Stimulated activated CD8-positive, alpha-beta memory T cell treated with anti-CD3 and anti-CD28 coated beads, Interleukin-15, amount 100 ng/mL, for 24 hours (primary cell): ENCODE measurements around the gene GRID2.

ENCODE experiments used
- DNase-seq: peaks from one replicate; pipeline ENCODE4 v3.0.0-alpha.2; 2020; ENCODE audit warnings: low read depth

Gene GRID2

DNA sequence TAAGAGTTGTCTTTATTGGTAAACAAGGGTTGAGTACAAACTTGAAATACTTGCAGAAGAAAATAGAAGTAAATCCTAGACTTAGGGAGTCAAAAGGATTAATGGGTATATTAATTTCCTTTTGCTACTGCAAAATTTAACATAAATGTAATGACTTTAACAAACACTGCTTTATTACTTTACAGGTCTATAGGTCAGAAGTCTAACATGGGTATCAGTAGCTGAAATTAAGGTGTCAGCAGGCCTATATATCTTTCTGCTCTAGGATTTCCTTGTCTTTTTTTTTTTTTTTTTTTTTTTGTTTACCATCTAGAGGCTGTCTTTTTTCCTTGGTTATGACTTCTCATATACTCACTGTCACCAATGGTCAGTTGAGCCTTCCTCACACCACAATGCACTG lies 220.4 kb downstream of the GRID2 start:
- no peak for DNase-seq

DNA sequence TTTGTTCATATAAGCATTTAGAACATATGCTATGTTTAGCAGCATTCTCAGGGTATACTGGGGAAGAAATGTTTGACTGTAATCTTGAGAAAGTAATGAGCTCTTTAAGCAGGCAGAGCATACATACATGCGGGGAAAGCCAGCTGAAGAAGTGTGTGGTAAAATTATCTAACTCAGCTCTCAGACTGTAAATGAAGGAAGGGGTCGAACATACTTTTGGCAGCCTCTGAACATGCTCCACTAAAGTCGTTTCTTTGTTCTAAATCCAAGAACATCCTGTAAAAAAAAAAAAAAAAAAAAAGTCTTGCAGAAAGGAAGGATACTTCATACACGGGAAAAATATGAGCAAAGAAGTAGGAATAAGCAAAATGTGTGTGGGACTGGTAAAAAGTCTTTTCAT lies 224.8 kb downstream of the GRID2 start:
- no peak for DNase-seq

DNA sequence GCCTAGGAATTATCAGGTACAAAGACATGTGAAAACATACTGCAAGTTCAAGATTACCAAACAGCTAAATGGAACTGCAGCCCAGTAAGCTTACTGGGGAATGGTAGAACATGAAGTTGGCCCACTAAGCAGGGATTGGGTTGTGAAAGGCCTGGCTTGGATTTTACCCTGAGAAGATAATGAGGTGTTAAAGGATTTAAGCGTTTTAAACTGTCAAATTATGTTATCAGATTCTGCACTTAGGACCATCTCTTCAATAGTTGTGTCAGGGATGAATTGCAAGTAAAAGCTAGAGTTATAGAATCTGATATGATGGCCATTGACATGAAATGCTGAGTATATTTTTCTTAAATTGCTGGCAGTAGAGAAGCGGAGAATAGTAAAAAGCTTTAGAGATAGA lies 225.7 kb downstream of the GRID2 start:
- DNase-seq = no peak

DNA sequence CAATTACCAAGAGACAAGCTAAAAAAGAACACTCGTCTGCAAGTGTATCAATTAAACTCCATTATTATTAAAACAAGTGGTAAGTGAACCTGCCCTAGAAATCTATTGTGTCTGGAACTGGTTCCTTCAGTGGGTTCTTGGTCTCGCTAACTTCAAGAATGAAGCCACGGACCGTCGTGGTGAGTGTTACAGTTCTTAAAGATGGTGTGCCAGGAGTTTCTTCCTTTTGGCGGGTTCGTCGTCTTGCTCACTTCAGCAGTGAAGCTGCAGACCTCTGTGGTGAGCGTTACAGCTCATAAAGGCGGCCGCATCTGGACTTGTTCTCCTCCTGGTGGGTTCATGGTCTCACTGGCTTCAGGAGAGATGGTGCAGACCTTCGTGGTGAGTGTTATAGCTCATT lies 231.8 kb downstream of the GRID2 start:
- no peak for DNase-seq

DNA sequence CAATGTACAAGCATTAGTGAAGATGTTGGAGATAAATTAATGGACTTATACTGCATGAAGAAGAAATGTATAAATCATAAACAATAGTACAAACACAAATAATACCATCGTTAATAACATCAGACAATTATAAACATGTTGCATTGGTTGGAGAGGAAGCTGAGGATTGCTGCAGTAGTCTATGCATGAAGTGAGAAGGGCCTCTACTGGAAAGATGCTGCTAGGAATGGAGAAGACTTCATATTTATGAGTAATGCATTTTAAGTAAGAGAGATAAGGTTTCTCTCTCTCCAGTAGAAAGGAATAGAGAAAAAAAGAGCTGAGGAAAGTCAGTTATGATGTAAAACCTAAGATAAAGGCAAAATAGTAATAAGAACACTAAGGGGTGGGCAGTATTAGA lies 247.8 kb downstream of the GRID2 start:
- DNase-seq = no peak

DNA sequence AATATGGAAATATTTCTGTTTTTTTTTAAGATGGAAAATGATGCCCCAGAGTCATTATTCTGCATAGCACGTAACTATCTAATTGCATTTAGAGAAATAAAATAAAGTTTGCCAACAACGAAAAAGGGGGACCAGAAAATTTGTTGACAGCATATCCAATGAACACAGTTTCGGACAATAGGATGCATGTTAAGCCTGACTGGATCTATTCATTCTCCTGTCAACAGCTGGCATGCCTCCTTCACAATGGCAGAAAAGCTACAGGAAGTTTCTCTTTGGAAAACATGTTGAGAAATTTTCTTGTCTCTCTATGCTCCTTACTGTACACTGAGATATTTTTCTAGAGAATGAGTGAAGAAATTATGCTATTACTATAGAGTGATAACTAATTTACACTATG lies 262.5 kb downstream of the GRID2 start:
- DNase-seq = no peak

DNA sequence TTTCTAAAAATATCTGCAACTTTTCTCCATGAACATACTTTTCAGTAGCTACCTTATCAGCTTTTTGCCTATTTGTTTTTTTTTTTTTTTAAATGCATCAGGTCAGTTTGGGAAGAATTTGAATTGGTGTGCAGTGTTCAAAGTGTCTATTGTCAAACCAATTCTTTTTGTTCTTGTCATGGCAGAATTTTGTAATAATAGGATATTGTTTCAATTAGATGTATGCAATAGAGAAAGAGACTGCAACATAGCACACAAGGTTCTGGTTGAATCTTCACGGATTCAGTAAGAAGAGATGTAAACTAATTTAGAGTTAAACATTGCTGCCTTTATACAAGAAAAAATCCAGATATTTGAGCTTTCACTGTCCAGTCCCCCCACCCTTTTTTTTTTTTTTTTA lies 277.1 kb downstream of the GRID2 start:
- DNase-seq = no peak

DNA sequence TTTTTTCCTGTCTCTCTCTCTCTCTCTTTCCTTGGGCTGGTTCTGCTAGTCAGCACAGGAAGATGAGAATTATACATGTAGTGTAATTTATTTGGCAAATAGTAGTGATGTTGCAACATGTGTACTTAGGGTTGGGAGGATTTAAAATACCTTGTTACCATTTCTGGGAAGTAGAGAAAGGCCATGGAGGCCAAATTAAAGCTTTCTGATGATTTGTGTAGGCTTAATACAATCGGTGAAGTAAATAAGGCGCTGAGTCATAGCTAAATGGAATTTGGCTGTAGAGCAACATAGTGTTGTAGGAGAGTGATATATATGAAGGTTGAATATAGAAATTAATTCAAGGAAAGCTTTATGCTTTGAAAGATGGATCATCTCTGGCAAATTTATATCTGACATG lies 295.3 kb downstream of the GRID2 start:
- no peak for DNase-seq

DNA sequence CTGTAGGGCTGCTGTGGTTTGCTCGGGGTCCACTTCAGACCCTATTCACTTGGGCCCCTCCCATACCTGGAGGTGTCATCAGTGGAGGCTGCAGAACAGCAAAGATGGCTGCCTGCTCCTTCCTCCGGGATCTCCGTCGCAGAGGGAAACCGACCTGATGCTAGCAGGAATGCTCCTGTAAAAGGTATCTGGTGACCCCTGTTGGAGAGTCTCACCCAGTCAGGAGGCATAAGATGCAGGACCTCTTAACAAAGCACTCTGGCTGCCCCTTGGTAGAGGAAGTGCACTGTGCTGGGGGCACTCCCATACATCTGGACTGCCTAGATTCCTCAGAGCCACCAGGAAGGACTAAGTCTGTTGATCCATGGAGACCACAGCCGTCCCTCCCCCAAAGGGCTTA lies 296.9 kb downstream of the GRID2 start:
- no peak for DNase-seq

DNA sequence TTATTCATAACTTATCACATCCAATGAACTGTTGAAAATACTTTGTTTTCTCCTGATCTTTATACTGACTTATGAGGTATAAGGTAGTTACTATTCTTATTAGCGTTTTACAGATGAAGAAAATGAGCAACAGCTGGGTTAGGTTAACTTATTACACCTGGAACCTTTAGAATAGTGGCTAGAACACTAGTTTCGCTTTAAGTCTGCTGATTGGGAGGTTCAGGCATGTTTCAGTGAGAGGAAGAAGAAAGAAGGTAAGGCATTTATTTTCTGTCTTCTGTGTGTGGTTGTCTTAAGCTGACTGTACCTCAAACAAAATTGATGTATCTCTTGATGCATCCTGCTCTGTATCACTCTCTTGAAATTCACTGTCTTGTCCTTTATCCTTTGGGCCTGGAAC lies 302.5 kb downstream of the GRID2 start:
- no peak for DNase-seq

DNA sequence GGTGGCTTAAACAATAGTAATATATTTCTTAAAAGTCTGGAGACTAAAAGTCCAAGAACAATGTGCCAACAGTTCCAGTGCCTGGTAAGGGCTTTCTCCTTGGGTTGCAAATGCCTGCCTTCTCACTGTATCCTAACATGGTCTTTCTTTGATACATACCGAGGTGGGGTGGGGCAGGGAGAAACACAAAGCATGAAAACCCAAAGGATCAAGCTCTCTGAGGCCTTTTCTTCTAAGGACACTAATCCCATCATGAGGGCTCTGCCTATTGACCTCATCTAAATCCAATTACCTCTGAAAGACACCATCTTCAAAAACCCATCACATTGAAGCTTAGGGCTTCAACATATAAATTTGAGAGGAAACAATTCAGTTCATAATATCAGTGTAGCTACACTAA lies 311.3 kb downstream of the GRID2 start:
- no peak for DNase-seq

DNA sequence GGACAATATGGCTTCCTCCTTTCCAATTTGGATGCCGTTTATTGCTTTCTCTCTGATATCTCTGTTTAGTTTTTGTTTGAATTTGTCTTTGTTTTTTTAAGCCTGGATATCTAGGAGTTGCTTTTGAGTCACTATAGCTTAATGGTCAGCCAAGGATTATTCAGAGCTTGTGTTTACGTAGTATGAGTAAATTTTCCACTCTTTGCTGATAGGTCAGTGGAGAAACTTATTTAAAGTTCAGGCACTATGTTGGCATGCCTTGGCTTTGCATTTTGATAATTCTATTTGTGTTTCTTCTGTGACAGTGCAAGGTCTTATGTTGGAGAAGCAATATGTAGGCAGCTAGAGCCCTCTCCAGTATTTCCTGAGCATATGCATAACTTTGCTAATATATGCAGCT lies 315.2 kb downstream of the GRID2 start:
- no peak for DNase-seq

DNA sequence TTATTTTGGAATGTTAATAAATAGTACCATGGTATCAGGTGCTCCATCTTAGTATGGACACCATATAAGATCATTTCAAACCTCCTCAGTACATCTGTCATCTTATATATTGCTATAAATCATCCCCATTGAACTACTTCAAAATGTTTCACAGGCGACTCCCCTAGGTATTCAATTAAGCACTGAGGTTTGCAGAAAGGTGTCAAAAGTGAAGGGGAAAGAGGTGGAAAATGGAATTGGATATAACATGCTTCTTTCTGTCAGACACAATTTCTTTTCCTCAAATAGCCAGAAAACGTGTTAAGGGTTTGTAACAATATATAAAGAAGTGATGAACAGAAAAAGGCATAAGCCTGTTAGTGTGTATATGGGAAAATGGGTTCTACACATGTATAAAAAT lies 325.5 kb downstream of the GRID2 start:
- no peak for DNase-seq

DNA sequence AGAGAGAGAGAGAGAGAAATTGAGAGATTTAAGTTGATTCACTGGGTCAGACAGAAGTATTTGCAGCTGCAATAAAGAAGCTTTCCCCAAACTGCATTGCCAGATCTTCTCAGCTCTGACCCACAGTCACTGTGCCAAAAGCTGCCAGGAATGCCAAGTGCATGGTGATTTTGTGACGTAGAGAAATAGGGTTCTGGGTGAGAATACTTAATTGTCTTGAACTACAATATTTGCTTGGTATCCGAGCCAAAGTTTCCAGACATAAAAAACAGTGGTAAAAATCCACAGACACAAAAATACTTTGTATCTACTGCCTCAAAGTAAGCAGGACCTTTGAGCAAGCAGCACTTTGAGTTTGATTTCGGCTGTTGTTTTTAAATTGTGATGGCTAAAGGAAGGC lies 331.1 kb downstream of the GRID2 start:
- no peak for DNase-seq

DNA sequence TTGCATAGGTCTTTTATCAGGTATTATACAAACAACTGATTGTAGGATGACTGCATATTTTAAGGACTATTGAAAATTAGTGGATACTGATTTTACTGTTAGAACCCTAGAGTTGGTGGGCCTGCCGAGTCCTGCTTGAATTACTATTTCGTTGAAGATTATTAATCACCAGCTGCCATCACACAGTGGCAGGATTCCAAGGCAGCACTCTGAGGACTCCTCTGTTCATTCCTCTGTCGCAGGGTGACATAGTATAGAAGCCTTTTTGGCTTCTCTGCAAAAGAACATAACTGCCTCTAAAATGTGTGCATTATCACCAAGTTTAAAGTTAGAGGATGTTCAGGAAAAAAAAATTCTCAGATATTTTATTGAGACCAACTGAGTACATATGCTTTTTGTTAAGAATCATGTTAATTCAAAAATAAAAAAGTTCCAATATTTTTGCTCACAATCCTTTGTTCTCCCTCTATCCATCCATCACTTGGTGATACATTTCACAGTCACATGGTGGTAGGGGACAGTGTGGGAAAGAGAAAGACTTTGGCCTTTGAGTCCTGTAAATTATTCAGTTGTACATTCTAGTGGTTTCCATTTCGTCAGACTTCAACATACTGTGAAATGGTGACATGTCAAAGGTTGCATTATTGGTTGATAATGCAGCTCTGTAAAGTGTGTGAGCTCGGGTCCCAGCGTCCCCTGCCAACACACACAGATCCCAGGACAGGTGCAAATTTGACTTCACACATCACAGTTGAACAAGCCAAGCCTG lies 332.5 kb downstream of the GRID2 start:
- DNase-seq = no peak

DNA sequence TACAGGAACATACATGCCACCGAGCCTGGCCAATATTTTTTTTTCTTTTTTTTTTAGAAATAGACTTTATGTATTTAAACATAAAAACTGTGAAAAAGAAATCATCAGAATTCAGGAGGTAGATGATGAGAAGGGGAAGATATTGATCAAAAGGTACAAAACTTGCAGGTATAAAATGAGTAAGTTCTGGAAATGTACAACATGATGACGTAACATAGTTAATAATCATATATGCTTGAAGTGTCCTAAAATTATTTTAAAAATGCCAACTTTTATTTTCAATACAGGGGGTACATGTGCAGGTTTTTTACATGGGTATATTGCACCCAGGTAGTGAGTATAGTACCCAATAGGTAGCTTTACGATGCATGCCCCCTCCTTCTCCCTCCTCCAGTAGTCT lies 337.6 kb downstream of the GRID2 start:
- no peak for DNase-seq

DNA sequence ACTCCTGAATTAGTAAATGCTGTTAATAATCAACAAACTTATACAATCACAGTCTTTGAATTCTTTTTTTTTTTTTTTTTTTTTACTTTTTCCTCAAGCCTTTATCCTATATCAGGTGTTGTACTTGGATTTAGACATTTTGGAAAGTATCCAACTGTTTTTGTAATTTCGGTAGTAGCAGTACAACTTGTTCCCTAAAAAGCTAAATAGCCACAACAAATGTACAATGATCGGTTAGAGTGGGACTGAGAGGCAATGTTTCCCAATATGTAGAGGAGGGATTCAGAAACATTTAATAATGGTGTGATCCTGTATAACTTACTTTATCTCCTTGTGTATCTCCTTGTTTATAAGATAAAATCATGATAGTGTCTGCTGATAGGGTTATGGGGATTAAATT lies 343.1 kb downstream of the GRID2 start:
- DNase-seq = no peak

DNA sequence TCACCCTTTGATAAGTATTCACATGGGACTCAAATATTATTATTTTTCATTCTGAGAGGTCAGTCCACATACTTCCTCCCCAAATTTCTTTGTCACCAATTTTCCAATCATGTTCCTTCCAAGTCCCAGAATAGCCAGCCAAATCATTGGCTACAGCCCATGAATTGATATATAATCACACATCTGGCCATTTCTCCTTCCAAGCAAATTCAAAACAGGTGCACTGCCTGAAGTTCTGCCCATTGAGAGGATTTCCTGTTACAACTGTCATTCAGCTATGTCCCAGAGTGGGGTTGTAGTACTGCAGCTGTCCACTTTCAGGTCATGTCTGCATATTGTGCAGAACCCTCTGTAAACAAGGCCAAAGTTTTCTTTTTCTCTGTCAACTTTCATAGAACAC lies 347.8 kb downstream of the GRID2 start:
- DNase-seq = no peak

DNA sequence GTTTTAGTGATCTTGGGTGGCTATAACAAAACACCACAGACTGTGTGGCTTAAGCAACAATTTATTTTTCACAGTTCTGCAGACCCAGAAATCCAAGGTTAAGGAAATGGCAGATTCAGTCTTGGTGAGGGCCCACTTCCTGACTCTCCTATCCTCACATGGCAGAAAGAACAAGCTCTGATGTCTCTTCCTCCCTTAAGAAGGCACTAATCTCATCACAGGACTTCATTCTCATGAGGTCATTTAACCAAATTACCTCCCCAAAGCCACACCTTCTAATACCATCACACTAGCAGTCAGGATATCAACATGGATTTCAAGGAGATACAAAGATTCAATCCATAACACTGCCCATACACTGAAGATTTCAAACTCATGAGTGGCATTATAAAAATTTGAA lies 350.3 kb downstream of the GRID2 start:
- no peak for DNase-seq

DNA sequence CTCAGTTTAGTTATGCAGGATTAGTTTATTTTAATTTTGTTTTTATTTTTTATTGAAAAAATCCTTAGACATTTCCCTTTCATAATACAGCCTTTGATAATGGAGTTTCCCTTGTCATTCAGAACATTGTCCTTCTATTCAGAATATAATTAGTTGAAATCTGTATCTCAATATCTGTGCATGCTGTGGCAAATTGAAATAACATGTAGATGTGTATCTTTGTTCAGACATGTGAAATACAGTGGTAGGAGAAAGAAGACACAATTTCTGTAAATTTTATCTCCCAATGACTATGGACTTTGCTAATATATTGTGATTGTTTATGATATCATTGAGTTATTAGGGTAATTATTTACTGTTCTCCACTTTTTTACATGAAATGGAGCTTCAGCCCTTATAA lies 353.9 kb downstream of the GRID2 start:
- no peak for DNase-seq

DNA sequence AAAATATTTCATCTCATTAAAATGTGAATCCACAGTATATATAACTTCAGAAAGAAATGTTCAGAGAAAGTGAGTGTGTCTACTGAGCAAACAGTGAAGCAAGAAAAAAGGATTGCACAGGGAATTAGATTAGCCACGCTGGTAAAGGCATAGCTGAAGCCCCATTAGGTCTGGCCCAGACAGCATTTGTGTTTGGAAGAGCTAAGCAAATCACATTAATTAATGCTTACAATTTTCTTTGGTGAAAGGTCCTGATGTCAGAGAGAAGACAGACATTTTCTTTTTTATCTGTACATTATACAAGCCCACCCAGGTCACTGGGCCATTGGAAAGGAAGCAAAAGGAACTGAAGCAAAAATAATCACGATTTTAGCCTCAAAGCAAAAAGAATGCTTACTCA lies 354.6 kb downstream of the GRID2 start:
- no peak for DNase-seq

DNA sequence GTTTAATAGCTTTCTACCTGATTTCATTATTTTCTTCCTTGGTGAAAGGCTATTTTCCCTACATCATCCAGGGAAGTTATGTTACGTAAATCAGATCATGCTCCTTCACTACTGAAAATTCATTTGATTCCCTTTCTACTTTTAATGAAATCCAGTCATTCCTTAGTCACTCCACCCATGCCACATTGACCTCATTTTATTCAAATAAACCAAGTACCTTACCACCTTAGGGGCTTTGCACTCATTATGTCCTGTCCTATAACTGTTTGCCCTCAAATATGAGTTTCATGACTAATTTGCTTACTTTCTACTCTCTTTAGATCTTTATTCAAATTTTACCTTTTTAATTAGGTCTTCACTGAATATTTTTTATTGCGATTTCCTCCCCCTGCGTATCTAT lies 374.0 kb downstream of the GRID2 start:
- no peak for DNase-seq

DNA sequence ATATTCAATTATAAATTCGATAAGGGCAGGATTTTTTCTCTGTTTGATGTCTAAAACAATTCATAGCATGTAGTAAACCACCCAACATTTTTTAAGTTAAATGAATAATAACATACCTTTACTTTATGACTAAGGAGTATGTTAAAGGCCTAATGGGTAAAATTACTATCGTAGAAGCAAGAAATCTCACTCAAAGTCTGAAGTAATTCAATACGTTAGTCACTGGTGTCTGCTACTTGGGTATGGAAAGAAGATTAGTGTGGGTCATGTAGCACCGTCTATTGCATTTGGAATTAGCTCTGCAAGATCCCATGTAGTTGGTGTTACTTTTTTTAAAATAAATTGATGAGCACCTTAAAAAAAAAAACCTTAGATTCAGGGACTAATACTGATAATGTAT lies 374.5 kb downstream of the GRID2 start:
- DNase-seq = no peak

DNA sequence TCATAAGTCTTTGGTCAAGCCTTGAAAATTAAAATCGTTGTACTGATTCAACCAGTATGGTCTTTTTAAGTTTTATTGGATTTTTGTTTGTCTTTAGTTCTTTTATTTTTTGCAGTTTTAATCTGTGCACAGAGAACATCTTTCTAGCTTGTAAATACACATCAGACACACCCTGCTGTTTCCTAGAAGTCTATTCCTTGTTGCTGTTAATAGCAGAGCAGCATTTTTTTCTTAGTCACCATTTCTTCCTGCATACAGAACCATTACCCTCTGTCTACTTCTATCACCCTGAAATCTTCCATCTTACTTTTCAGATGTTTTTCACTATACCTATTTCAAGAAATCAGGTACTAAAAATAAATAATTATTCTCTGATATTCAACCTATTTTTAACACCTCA lies 375.4 kb downstream of the GRID2 start:
- no peak for DNase-seq

DNA sequence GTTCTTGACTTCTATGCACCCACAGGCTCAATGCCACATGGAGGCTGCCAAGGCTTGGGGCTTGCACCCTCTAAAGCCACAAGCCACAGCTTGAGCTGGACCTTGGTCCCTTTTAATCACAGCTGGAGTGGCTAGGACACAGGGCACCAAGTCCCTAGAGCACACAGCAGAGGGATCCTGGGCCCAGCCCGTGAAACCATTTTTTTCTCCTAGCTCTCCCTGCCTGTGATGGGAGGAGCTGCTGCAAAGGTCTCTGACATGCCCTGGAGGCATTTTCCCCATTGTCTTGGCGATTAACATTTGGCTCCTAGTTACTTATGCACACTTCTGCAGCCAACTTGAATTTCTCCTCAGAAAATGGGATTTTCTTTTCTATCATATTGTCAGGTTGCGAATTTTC lies 410.9 kb downstream of the GRID2 start:
- DNase-seq = no peak
